ENCODE results near the gene TMEM42. TPM values are rescaled to one million over a fixed set of nuclear protein-coding genes. Genes with fewer than 3 reads are reported as not detected.
A peak's percentile ranks its signal among the peaks of the same experiment; 100 is the strongest.

The TMEM42 gene
- total and polyA plus RNA-seq, 8 donors = 14.2 to 26.0 (median 22.4) TPM

- no peak for ATAC-seq
- no peak overlapping the region for H3K4me3 ChIP-seq
- H3K27me3 ChIP-seq = no peaks in the 10 kb centered on the region
- H3K36me3 ChIP-seq = no peaks in the 10 kb centered on the region
- peaks cover 3 to 14% of the 10 kb centered on the region in 2 donors for H3K4me1 ChIP-seq
- no peak overlapping the region for H3K27ac ChIP-seq
- TF ChIP-seq, protein P1, sequence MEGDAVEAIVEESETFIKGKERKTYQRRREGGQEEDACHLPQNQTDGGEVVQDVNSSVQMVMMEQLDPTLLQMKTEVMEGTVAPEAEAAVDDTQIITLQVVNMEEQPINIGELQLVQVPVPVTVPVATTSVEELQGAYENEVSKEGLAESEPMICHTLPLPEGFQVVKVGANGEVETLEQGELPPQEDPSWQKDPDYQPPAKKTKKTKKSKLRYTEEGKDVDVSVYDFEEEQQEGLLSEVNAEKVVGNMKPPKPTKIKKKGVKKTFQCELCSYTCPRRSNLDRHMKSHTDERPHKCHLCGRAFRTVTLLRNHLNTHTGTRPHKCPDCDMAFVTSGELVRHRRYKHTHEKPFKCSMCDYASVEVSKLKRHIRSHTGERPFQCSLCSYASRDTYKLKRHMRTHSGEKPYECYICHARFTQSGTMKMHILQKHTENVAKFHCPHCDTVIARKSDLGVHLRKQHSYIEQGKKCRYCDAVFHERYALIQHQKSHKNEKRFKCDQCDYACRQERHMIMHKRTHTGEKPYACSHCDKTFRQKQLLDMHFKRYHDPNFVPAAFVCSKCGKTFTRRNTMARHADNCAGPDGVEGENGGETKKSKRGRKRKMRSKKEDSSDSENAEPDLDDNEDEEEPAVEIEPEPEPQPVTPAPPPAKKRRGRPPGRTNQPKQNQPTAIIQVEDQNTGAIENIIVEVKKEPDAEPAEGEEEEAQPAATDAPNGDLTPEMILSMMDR (IDR thresholded peaks at IDR 0.05) = no peak
- peaks cover 0 to 14% of the 10 kb centered on the region in 2 donors for H3K9me3 ChIP-seq
- DNase-seq = no peak
- intact Hi-C loops (cut with DNase I) = no loop called here
Measured at GRCh38 chr3:44860117-44860516, 1.6 kb upstream of the TMEM42 start.

DNA sequence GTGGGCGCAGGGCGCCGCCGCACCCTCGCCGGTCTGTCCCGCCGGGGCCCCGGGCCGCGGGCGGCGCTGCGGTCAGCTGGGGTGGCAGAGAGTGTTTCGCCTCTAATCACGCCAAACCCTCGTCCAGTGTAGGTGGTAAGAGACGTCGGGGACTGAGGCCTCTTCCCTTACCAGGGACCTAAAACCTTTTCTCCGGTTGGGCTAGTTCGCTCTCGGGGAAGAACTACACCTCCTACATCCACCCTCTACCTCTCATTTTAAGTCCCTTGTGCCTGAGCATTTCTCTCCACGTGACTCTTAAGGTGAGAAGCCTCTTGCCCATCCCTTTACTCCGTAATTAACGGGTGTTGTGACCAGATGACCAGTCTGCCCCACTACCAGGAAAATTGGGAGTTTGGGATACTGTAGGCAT is 520 bp downstream of the TMEM42 start:
- no peaks in the 10 kb centered on the region for H3K36me3 ChIP-seq
- H3K9me3 ChIP-seq = peaks cover 0 to 1% of the 10 kb centered on the region in 2 donors
- peak overlapping the region; percentile 88 to 92 for H3K27ac ChIP-seq
- ATAC-seq = no peak
- peak in 1 of 4 donors; percentile 14 for DNase-seq
- H3K27me3 ChIP-seq = no peaks in the 10 kb centered on the region
- intact Hi-C loops (cut with DNase I) = no loop called here
- TF ChIP-seq, protein P1 (IDR thresholded peaks at IDR 0.05) = no peak
- H3K4me3 ChIP-seq = peak overlapping the region; percentile 56 to 73
- peaks cover 3 to 14% of the 10 kb centered on the region in 2 donors for H3K4me1 ChIP-seq

GRCh38 chr3:44865272-44866035 is 3.7 kb downstream of the TMEM42 start:
- no peak for ATAC-seq
- intact Hi-C loops (cut with DNase I) = no loop called here

DNA sequence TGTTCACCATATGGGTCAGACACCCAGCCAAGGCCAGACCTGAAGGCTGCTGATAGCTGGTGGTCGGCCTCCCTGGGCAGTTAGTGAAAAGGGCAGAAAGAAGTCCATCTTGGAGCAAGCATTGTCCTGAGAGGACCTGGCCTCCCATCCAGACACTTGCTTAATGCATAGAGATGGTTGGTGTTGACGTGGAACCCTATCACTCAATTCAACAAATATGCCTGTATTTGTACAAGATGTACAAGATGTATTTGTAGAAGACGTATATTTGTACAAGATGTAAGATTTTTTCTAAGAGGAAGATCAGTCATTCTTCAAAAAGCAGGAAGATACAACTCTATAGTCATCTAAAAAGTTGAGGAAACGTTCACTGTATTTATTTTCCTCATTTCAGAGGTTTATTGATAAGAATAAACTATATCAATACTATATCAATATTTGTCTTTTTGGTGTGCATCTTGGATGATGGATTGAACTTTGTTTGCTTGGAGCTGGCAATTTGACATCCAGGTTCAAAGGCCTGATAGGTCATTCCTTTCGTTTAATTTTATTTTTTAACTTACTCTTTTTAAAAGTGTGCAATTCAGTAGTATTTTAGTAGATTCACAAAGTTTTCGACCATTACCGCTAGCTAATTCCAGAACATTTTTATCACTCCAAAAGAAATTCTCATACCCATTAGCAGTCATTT is 5.9 kb downstream of the TMEM42 start:
- no peak overlapping the region for H3K27ac ChIP-seq
- ATAC-seq = no peak
- DNase-seq = no peak
- no peak overlapping the region for H3K4me3 ChIP-seq
- intact Hi-C loops (cut with DNase I) = no loop called here
- H3K27me3 ChIP-seq = no peaks in the 10 kb centered on the region
- TF ChIP-seq, protein P1 (IDR thresholded peaks at IDR 0.05) = no peak
- no peaks in the 10 kb centered on the region for H3K36me3 ChIP-seq
- no peaks in the 10 kb centered on the region for H3K9me3 ChIP-seq
- peaks cover 3 to 4% of the 10 kb centered on the region in 2 donors for H3K4me1 ChIP-seq

More at GRCh38 chr3:44865272-44866035, 3.7 kb downstream of the TMEM42 start:
- no peak overlapping the region for H3K4me3 ChIP-seq
- no peak for DNase-seq
- H3K27me3 ChIP-seq = no peaks in the 10 kb centered on the region
- H3K36me3 ChIP-seq = no peaks in the 10 kb centered on the region
- peaks cover 3 to 14% of the 10 kb centered on the region in 2 donors for H3K4me1 ChIP-seq
- H3K9me3 ChIP-seq = no peaks in the 10 kb centered on the region
- H3K27ac ChIP-seq = no peak overlapping the region
- TF ChIP-seq, protein P1 (IDR thresholded peaks at IDR 0.05) = no peak

- H3K27me3 ChIP-seq = no peaks in the 10 kb centered on the region
- no peaks in the 10 kb centered on the region for H3K4me1 ChIP-seq
- H3K27ac ChIP-seq = no peak overlapping the region
- H3K4me3 ChIP-seq = no peak overlapping the region
- H3K36me3 ChIP-seq = no peaks in the 10 kb centered on the region
- H3K9me3 ChIP-seq = no peaks in the 10 kb centered on the region
- TF ChIP-seq, protein P1 (IDR thresholded peaks at IDR 0.05) = no peak
- intact Hi-C loops (cut with DNase I) = no loop called here
- DNase-seq = peak in 3 of 4 donors; percentile 35 to 76 (median 68)
- peak; percentile 91 for ATAC-seq
Measured at GRCh38 chr3:44870375-44871061, 8.8 kb downstream of the TMEM42 start.

All from left lung (tissue), 10 donors.